Left renal cortex interstitium (tissue), 4 donors: ENCODE results near the gene NNT. TPM values are rescaled to one million over a fixed set of nuclear protein-coding genes. Genes with fewer than 3 reads are reported as not detected.
"Not testable (repeated sequence)": the region's sequence is repeated elsewhere in the genome, so short reads cannot be mapped to it uniquely, and the experiment has no call there.

Source experiments
- DNase-seq, 4 donors: peaks; one replicate each; pipeline ENCODE4 v3.0.0-alpha.2; 2013; ENCODE audit warnings: low read depth in 4 of 4, low spot score in 2 of 4, missing footprints in 1 of 4
- polyA plus RNA-seq, 4 donors: library from polyadenylated mRNA; unstranded; fragments of 120-200 nt; gene quantifications; one replicate each; pipeline ENCODE4 v1.2.1, GENCODE V29; 2013; ENCODE audit not compliant: insufficient read length in 4 of 4

NNT gene
- 100 to 1,000 TPM; 103 to 115 (median 113) TPM for polyA plus RNA-seq

GRCh38 chr5:43602461-43603343 lies at the start of gene NNT:
TSS of gene NNT (plus strand) at chr5:43603180. CDS start at chr5:43609196, 6,016 bp downstream.
- peak; percentile 41 to 81 (median 54) for DNase-seq

GRCh38 chr5:43553381-43553780 lies 49.6 kb upstream of the NNT start:
- DNase-seq, result no peak

GRCh38 chr5:43554497-43554896 lies 48.5 kb upstream of the NNT start:
- DNase-seq, result no peak

- peak; percentile 48 to 75 (median 61) for DNase-seq
These were observed 46.9 kb upstream of the NNT start for GRCh38 chr5:43555895-43556606.

GRCh38 chr5:43556607-43556856 lies 46.4 kb upstream of the NNT start:
- not testable (repeated sequence) for DNase-seq

- peak; percentile 60 to 72 (median 66) for DNase-seq
These were observed 46.0 kb upstream of the NNT start, which contains the start of gene PAIP1 for GRCh38 chr5:43556857-43557542. TSS of gene PAIP1 (minus strand) at chr5:43557077. CDS start at chr5:43556846, 231 bp downstream.

- DNase-seq, result no peak
These were observed 42.9 kb upstream of the NNT start for GRCh38 chr5:43560128-43560527.

GRCh38 chr5:43561356-43561755 lies 41.6 kb upstream of the NNT start:
- DNase-seq, result no peak

- peak in 1 of 4 donors; percentile 21 for DNase-seq
These were observed 39.7 kb upstream of the NNT start for GRCh38 chr5:43563321-43563720.

- no peak for DNase-seq
These were observed 38.6 kb upstream of the NNT start for GRCh38 chr5:43564289-43564850.

- no peak for DNase-seq
These were observed 37.9 kb upstream of the NNT start for GRCh38 chr5:43565043-43565442.

GRCh38 chr5:43567967-43568366 lies 35.0 kb upstream of the NNT start:
- DNase-seq, result no peak

GRCh38 chr5:43569236-43569746 lies 33.7 kb upstream of the NNT start:
- no peak for DNase-seq

GRCh38 chr5:43570450-43571158 lies 32.4 kb upstream of the NNT start:
- DNase-seq, result no peak

GRCh38 chr5:43571237-43571636 lies 31.7 kb upstream of the NNT start:
- no peak for DNase-seq

- DNase-seq, result no peak
These were observed 30.6 kb upstream of the NNT start for GRCh38 chr5:43572357-43572756.

- DNase-seq, result no peak
These were observed 29.9 kb upstream of the NNT start for GRCh38 chr5:43573058-43573457.

- not testable (repeated sequence) for DNase-seq
These were observed 22.4 kb upstream of the NNT start for GRCh38 chr5:43580402-43581210.

GRCh38 chr5:43581398-43581797 lies 21.6 kb upstream of the NNT start:
- DNase-seq, result no peak
